Hematopoietic multipotent progenitor cell treated with erythropoietin and hydrocortisone succinate and interleukin-3 and kit ligand, for 6 days (in vitro differentiated cells): ENCODE measurements around the gene DENND2D.

ENCODE experiments used
- DNase-seq: peaks from one replicate; pipeline ENCODE4 v3.0.0-alpha.2; 2015

The DENND2D gene

GRCh38 chr1:111202366-111202706 lies 1.9 kb upstream of the DENND2D start:
- DNase-seq, result no peak

GRCh38 chr1:111201275-111202090 lies 1.0 kb upstream of the DENND2D start:
- peak; percentile 49 for DNase-seq

- no peak for DNase-seq
Observed at GRCh38 chr1:111200802-111201161, 336 bp upstream of the DENND2D start.

GRCh38 chr1:111199329-111199728 lies 1.1 kb downstream of the DENND2D start:
- peak; percentile 59 for DNase-seq

GRCh38 chr1:111198836-111199235 lies 1.6 kb downstream of the DENND2D start:
- DNase-seq, result no peak

- DNase-seq, result no peak
Observed at GRCh38 chr1:111197598-111198284, 2.7 kb downstream of the DENND2D start.

- no peak for DNase-seq
Observed at GRCh38 chr1:111196213-111196612, 4.2 kb downstream of the DENND2D start.

GRCh38 chr1:111195002-111195684 lies 5.3 kb downstream of the DENND2D start:
- DNase-seq, result no peak

- DNase-seq, result no peak
Observed at GRCh38 chr1:111193712-111194480, 6.5 kb downstream of the DENND2D start.

- no peak for DNase-seq
Observed at GRCh38 chr1:111192658-111193519, 7.6 kb downstream of the DENND2D start.

- DNase-seq, result no peak
Observed at GRCh38 chr1:111192074-111192473, 8.4 kb downstream of the DENND2D start.

- no peak for DNase-seq
Observed at GRCh38 chr1:111191496-111191895, 8.9 kb downstream of the DENND2D start.

- DNase-seq, result no peak
Observed at GRCh38 chr1:111190931-111191451, 9.5 kb downstream of the DENND2D start.

- no peak for DNase-seq
Observed at GRCh38 chr1:111184663-111185062, 15.8 kb downstream of the DENND2D start.

GRCh38 chr1:111183308-111184069 lies 17.0 kb downstream of the DENND2D start:
- DNase-seq, result no peak

- DNase-seq, result no peak
Observed at GRCh38 chr1:111182052-111182451, 18.4 kb downstream of the DENND2D start.

GRCh38 chr1:111179968-111180533 lies 20.4 kb downstream of the DENND2D start:
- no peak for DNase-seq

- DNase-seq, result no peak
Observed at GRCh38 chr1:111176678-111177077, 23.8 kb downstream of the DENND2D start.

- DNase-seq, result no peak
Observed at GRCh38 chr1:111175349-111175748, 25.1 kb downstream of the DENND2D start.

GRCh38 chr1:111174070-111174469 lies 26.4 kb downstream of the DENND2D start:
- no peak for DNase-seq

- DNase-seq, result no peak
Observed at GRCh38 chr1:111172463-111172862, 28.0 kb downstream of the DENND2D start.
